GM12875 (cell line): ENCODE data around the gene MRTFA.

ENCODE experiments used
- H3K4me3 ChIP-seq: one replicate; pipeline ENCODE4 v1.5.1; 2011; ENCODE audit warnings: low read depth, low read length, control low read depth
- TF ChIP-seq, protein P1 (sequence below): IDR thresholded peaks from 2 replicates; pipeline ENCODE4 v1.5.1; 2011; ENCODE audit warnings: low read depth, mild to moderate bottlenecking, control low read depth, inconsistent platforms, low read length, moderate library complexity, borderline replicate concordance; ENCODE audit not compliant: insufficient read depth

Gene MRTFA

DNA sequence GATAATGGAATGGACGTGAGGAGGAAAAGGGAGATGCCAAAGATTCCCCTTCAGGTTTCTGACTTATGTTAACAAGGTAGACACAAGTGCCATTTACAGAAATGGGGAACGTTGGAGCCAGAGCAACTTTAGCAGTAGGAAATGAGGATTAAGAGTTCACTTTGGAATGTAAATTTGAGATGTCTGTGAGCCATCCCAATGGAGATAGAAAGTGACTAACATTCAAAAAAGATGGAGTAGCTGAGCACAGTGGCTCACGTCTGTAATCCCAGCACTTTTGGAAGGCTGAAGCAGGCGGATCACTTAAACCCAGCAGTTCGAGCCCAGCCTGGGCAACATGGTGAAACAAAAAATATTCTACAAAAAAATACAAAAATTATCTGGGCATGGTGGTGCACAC is 19.9 kb downstream of the MRTFA start:
- TF ChIP-seq, protein P1, sequence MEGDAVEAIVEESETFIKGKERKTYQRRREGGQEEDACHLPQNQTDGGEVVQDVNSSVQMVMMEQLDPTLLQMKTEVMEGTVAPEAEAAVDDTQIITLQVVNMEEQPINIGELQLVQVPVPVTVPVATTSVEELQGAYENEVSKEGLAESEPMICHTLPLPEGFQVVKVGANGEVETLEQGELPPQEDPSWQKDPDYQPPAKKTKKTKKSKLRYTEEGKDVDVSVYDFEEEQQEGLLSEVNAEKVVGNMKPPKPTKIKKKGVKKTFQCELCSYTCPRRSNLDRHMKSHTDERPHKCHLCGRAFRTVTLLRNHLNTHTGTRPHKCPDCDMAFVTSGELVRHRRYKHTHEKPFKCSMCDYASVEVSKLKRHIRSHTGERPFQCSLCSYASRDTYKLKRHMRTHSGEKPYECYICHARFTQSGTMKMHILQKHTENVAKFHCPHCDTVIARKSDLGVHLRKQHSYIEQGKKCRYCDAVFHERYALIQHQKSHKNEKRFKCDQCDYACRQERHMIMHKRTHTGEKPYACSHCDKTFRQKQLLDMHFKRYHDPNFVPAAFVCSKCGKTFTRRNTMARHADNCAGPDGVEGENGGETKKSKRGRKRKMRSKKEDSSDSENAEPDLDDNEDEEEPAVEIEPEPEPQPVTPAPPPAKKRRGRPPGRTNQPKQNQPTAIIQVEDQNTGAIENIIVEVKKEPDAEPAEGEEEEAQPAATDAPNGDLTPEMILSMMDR, result no peak
- H3K4me3 ChIP-seq, result no peak overlapping the region

DNA sequence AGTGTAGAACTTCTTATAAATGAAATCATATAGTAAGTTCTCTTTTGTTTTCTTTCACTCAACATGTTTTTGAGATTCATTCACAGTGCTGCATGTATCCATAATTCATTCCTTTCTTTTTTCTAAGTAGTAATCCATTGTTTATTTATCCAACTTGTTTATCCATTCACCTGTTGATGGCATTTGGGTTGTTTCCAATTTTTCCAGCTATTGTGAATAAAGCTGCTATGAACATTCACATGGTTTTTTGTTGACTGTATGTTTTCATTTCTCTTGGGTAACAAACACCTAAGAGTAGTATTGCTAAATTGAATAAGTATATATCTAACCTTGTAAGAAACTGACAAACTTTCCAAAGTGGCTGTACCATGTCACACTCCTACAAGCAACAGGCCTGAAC is 23.5 kb downstream of the MRTFA start:
- TF ChIP-seq, protein P1, result no peak
- H3K4me3 ChIP-seq, result no peak overlapping the region

DNA sequence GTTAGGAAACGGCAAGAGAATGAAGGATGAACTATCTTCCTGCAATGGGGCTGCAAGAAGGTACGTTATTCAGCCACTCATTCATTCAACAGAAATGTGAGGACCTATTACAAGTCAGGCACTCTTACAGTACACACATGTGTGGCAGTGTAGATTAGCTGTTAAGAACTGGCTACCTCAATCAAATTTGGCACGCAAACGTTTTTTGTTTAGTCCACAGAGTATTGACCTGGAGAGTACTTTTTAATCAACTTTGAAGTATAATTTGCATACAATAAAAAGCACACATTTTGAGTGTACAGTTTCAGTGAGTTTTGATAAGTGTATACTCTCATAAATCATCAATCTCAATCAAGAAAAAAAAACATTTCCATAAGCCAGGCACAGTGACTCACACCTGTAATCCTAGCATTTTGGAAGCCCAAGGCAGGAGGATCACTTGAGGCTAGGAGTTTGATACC is 24.2 kb downstream of the MRTFA start:
- TF ChIP-seq, protein P1, result no peak
- no peak overlapping the region for H3K4me3 ChIP-seq

DNA sequence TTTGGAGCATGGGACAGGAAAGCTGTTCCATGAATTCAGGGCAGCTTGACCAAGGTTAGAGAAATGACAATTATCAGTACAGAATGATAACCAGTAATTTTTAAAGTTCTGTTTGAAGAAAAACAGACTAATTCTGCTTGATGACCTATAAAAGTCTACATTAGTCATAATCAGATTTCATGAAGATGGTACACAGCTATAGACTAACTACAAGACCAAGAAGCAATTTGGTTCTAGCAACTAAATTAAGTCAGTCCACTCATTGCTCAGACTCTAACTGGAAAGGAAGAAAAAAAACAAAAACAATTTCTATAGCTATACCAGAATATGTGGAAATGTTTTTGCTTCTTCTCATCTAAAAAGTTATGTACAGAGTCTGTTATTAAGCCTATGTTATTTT is 24.9 kb downstream of the MRTFA start:
- no peak overlapping the region for H3K4me3 ChIP-seq
- TF ChIP-seq, protein P1, result no peak

DNA sequence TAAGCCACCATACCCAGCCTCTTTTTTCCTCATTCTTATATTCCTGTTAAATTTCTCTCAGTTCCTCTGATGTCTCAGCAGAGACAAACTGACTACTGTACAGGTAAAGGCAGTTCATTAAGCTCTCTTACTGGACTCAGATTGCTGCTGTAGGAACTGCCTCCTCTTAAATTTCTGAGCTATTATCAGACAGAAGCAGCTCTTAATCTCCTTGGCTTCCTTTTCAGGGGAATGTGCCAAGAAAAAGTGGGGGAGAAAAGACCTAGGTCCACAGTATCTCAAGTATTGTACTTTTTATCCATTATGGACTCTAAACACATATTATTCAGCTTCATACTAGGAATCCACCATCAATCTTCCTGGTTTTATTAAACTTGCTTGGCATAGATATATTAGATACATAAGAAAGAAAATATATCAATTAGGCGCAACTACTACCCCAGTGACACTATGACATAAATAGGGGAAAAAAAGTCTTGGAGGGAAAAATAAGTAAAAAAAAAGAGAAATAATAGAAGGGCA is 26.1 kb downstream of the MRTFA start:
- TF ChIP-seq, protein P1, result no peak
- no peak overlapping the region for H3K4me3 ChIP-seq

DNA sequence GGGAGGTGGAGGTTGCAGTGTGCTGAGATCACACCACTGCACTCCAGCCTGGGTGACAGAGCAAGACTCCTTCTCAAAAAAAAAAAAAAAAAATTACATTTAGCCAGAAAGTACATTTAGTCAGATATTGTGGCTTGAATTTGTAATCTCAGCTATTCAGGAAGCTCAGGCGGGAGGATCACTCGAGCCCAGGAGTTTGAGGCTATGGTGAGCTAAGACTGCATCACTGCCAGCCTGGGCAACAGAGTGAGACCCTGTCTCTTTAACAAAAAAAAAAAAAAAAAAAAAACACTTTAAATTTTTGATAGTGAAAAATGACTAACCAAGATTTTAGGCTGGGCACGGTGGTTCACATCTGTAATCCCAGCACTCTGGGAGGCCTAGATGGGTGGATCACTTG is 27.3 kb downstream of the MRTFA start:
- TF ChIP-seq, protein P1, result no peak
- no peak overlapping the region for H3K4me3 ChIP-seq

DNA sequence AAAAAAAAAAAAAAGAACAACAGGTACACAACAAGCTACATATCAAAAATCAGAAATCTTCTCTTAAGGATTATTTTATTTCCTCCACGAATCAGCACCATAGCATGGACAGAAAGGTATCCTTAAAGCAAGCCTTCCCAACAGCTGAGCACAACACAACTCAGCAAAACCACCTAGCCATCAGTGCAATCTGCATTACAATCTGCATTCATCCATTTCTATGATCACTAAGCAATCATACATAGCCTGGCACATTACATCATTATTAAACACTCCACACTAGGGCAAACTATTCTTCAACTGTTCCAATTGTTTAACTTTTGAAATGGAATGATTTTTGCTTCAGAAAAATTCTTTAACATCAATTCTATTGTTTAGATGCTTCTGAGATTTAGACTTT is 29.0 kb downstream of the MRTFA start:
- no peak overlapping the region for H3K4me3 ChIP-seq
- TF ChIP-seq, protein P1, result no peak
